A549 (cell line): Measurements from ENCODE around the gene AGPAT2. TPM values are rescaled to one million over a fixed set of nuclear protein-coding genes. Genes with fewer than 3 reads are reported as not detected.
A peak's percentile ranks its signal among the peaks of the same experiment; 100 is the strongest.

Source experiments
- ATAC-seq, 2 experiments: fragments of 200-7000 bp in 1 of 2; fragments of >200 bp in 1 of 2; cut with Nextera tagmentation in 1 of 2; cut with Tn5 transposase in 1 of 2; 3 replicates each; pipeline versions ENCODE4 v1.8.0 to v1.9.1; 2018 to 2020; ENCODE audit warnings: mild to moderate bottlenecking in 1 of 2, moderate library complexity in 1 of 2
- CTCF ChIA-PET: fragments of 300-600 bp; sonication (Branson Sonifier 250); formaldehyde crosslinking; extraction: SDS; loops from one replicate; lab custom pipeline; 2021; ENCODE audit warnings: antibody characterized with exemption, inconsistent platforms; lab: Yijun Ruan, JAX
- POLR2A ChIA-PET: fragments of 350-600 bp; formaldehyde crosslinking; extraction: SDS; loops from one replicate; lab custom pipeline; 2021; ENCODE audit warnings: antibody characterized with exemption, inconsistent platforms; lab: Yijun Ruan, JAX
- DNase-seq, 2 experiments: peaks; one replicate each; pipeline versions ENCODE4 v3.0.0 to v3.0.0-alpha.2; 2011 to 2016; ENCODE audit warnings: low read depth in 1 of 2, low spot score in 1 of 2
- FAIRE-seq: peaks from 2 replicates; lab custom pipeline; 2011; peaks lifted over from hg19 to GRCh38; lab: Jason Lieb, UNC
- H3K27ac ChIP-seq, 2 experiments: fragments of >200 bp; sonication (Bioruptor Twin); formaldehyde crosslinking; 3 replicates each; pipeline ENCODE4 v1.5.1; 2016 to 2017
- H3K4me1 ChIP-seq: fragments of >200 bp; sonication (Bioruptor Twin); formaldehyde crosslinking; 3 replicates; pipeline ENCODE4 v1.6.1; 2016
- H3K4me2 ChIP-seq: fragments of >200 bp; sonication (Bioruptor Twin); formaldehyde crosslinking; 3 replicates; pipeline ENCODE4 v1.6.1; 2016
- H3K4me3 ChIP-seq: fragments of >200 bp; sonication (Bioruptor Twin); formaldehyde crosslinking; 3 replicates; pipeline ENCODE4 v1.5.1; 2016
- H3K9me3 ChIP-seq: fragments of >200 bp; sonication (Bioruptor Twin); formaldehyde crosslinking; 3 replicates; pipeline ENCODE4 v1.6.1; 2016
- CBX2 ChIP-seq: fragments of 200-600 bp; sonication (generic); IDR thresholded peaks from 2 replicates; pipeline ENCODE4 v1.6.1; 2016; ENCODE audit warnings: low read depth, mild to moderate bottlenecking, borderline replicate concordance
- CHD2 ChIP-seq: fragments of 150-350 bp; IDR thresholded peaks from 2 replicates; pipeline ENCODE4 v1.6.1; 2014; ENCODE audit warnings: low read length; ENCODE audit not compliant: partially characterized antibody
- CTCF ChIP-seq: fragments of >200 bp; sonication (Bioruptor Twin); formaldehyde crosslinking; IDR thresholded peaks from 3 replicates; pipeline ENCODE4 v1.5.1; 2016
- EHMT2 ChIP-seq: fragments of 200-600 bp; sonication (generic); IDR thresholded peaks from 2 replicates; pipeline ENCODE4 v1.6.1; 2016; ENCODE audit warnings: antibody characterized with exemption, low read depth, mild to moderate bottlenecking, moderate library complexity
- EP300 ChIP-seq, 2 experiments: fragments of >200 bp; sonication (Bioruptor Twin); formaldehyde crosslinking; IDR thresholded peaks; 2 replicates in 1 of 2; 3 replicates in 1 of 2; pipeline ENCODE4 v1.6.1; 2016 to 2017
- FOSL2 ChIP-seq, 2 experiments: fragments of 450-650 bp in 1 of 2; fragments of >200 bp in 1 of 2; sonication (Bioruptor Twin) in 1 of 2; formaldehyde crosslinking; IDR thresholded peaks; 2 replicates each; pipeline versions ENCODE4 v1.5.0 to v1.6.1; 2016 to 2020; ENCODE audit warnings: mild to moderate bottlenecking in 1 of 2, moderate library complexity in 1 of 2
- HDAC2 ChIP-seq: fragments of 200-600 bp; sonication (generic); IDR thresholded peaks from 2 replicates; pipeline ENCODE4 v1.6.1; 2016
- HOXA7 ChIP-seq: fragments of 250-450 bp; sonication (Bioruptor Pico); IDR thresholded peaks from 2 replicates; pipeline ENCODE4 v1.5.0; 2020; ENCODE audit warnings: mild to moderate bottlenecking, moderate library complexity
- KDM5A ChIP-seq: fragments of 200-600 bp; sonication (generic); IDR thresholded peaks from 2 replicates; pipeline ENCODE4 v1.6.1; 2016; ENCODE audit warnings: antibody characterized with exemption, mild to moderate bottlenecking
- MAFK ChIP-seq: fragments of 450-650 bp; IDR thresholded peaks from 2 replicates; pipeline ENCODE4 v1.6.1; 2014; ENCODE audit not compliant: partially characterized antibody
- PHF8 ChIP-seq: fragments of 200-600 bp; sonication (generic); IDR thresholded peaks from 2 replicates; pipeline ENCODE4 v1.6.1; 2016; ENCODE audit warnings: low read depth, mild to moderate bottlenecking, antibody characterized with exemption, moderate library complexity, borderline replicate concordance
- RAD21 ChIP-seq, 2 experiments: fragments of >200 bp in 1 of 2; sonication (Bioruptor Twin) in 1 of 2; formaldehyde crosslinking in 1 of 2; IDR thresholded peaks in 1 of 2; conservative IDR thresholded peaks in 1 of 2; 2 replicates in 1 of 2; 3 replicates in 1 of 2; pipeline ENCODE4 v1.6.1; 2012 to 2018; ENCODE audit warnings: inconsistent platforms in 1 of 2
- RCOR1 ChIP-seq: fragments of 150-350 bp; IDR thresholded peaks from 2 replicates; pipeline ENCODE4 v1.6.1; 2014; ENCODE audit warnings: antibody characterized with exemption, low read length, low read depth
- REST ChIP-seq: fragments of 200-600 bp; sonication (generic); IDR thresholded peaks from 2 replicates; pipeline ENCODE4 v1.6.1; 2016; ENCODE audit warnings: antibody characterized with exemption, mild to moderate bottlenecking, moderate library complexity
- RFX5 ChIP-seq: fragments of 450-650 bp; IDR thresholded peaks from 2 replicates; pipeline ENCODE4 v1.7.1; 2014; ENCODE audit warnings: antibody characterized with exemption, mild to moderate bottlenecking, moderate library complexity
- RNF2 ChIP-seq: fragments of 200-600 bp; sonication (generic); IDR thresholded peaks from 2 replicates; pipeline ENCODE4 v1.6.1; 2016; ENCODE audit warnings: low read depth, mild to moderate bottlenecking, antibody characterized with exemption, moderate library complexity, borderline replicate concordance
- TP53 ChIP-seq: fragments of 250-450 bp; sonication (Bioruptor Pico); IDR thresholded peaks from 2 replicates; pipeline ENCODE4 v1.5.0; 2021; ENCODE audit warnings: mild to moderate bottlenecking, moderate library complexity
- WGBS: methylation state at CpG from one replicate; pipeline ENCODE4 v1.1.6; 2017; ENCODE audit errors: missing lambda C conversion rate; 5-methylcytosine and 5-hydroxymethylcytosine counted together
- polyA plus RNA-seq, 4 experiments: library from polyadenylated mRNA; depleted of rRNA in 3 of 4; stranded (reverse); fragments of >200 nt; fragmentation: RNase III in 1 of 4; extraction: RNeasy Plus Mini Kit Qiagen cat#74134 plus additional on column Dnase treatment in 1 of 4; gene quantifications; 2 replicates in 3 of 4; 3 replicates in 1 of 4; pipeline ENCODE4 v1.2.3, GENCODE V29; 2011 to 2017
- TF ChIP-seq, protein P1 (sequence below): fragments of 250-450 bp; sonication (Bioruptor Pico); IDR thresholded peaks from 2 replicates; pipeline ENCODE4 v1.5.0; 2020; ENCODE audit warnings: low read depth, mild to moderate bottlenecking, moderate library complexity
- TF ChIP-seq, protein P2 (sequence below): fragments of >200 bp; sonication (Bioruptor Twin); formaldehyde crosslinking; IDR thresholded peaks from 2 replicates; pipeline ENCODE4 v1.6.1; 2016

The AGPAT2 gene
- polyA plus RNA-seq, 2 of the 4 experiments (the other 2 are of a cell fraction), result 32.3 to 49.5 TPM

- ATAC-seq (no peak), FAIRE-seq (no peak)
- peak overlapping the region; percentile 100 for H3K4me2 ChIP-seq
Observed at GRCh38 chr9:136688274-136689107, 1.2 kb upstream of the AGPAT2 start.

DNA sequence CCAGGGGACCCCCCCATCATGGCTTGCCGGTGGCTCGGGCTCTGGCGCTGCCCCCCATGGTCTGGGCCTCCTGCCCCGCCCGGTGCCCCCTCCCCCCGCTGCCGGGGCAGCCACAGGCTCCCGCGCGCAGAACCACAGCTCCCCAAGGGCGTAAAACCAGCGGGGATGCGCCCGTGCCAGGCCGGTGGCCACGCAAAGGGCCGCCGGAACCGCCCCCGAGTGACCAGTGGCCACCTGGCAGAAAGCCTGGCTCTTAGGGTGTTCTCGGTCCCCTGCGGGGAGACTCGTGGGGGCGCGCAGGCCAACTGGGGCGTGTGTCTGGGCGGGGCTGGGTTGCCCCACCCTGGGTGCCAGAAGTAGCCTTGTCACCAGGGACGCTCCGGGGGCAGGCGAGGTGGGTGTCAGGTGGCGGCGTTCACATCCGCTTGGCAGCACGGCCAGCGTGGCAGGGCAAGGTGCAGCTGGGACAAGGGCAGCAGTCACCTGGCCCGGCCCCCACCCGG lies 515 bp upstream of the AGPAT2 start:
- FAIRE-seq (no peak), ATAC-seq (peak; percentile 6 to 10; a peak in 5 of 6 replicates), DNase-seq (no peak)
- ChIA-PET POLR2A (interaction anchor here (0.5 kb wide), 1 partner anchor 13 kb away, joined by 4 read pairs; no protein-coding TSS in a partner anchor), CTCF (interaction anchor here (0.8 to 13.4 kb wide), 6 partner anchors 14 to 341 kb away, joined by 3 to 186 read pairs (median 4); partner anchors contain the start of gene ABCA2)
- Histone ChIP-seq H3K4me1 (peaks cover 41% of the 10 kb centered on the region), H3K4me3 (peak overlapping the region; percentile 72), H3K9me3 (no peaks in the 10 kb centered on the region), H3K27ac (peak overlapping the region; percentile 85 to 96), H3K4me2 (peak overlapping the region; percentile 100)
- WGBS, result 53% methylated on average over 15 of the region's 37 CpGs
- no peak for TF ChIP-seq FOSL2 (IDR thresholded peaks at IDR 0.05)
- TF ChIP-seq FOSL2 (CRISPR knock-in tag; IDR thresholded peaks at IDR 0.05), result no peak
- no peak for TF ChIP-seq CBX2
- TF ChIP-seq RFX5, result no peak
- TF ChIP-seq HOXA7 (CRISPR knock-in tag), result no peak
- no peak for TF ChIP-seq KDM5A
- TF ChIP-seq, protein P1, sequence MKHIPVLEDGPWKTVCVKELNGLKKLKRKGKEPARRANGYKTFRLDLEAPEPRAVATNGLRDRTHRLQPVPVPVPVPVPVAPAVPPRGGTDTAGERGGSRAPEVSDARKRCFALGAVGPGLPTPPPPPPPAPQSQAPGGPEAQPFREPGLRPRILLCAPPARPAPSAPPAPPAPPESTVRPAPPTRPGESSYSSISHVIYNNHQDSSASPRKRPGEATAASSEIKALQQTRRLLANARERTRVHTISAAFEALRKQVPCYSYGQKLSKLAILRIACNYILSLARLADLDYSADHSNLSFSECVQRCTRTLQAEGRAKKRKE (CRISPR knock-in tag), result no peak
- TF ChIP-seq, protein P2, sequence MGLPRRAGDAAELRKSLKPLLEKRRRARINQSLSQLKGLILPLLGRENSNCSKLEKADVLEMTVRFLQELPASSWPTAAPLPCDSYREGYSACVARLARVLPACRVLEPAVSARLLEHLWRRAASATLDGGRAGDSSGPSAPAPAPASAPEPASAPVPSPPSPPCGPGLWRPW, result no peak
- TF ChIP-seq RNF2, result no peak
- TF ChIP-seq RCOR1, result no peak
- TF ChIP-seq EHMT2, result no peak
- TF ChIP-seq EP300 (IDR thresholded peaks at IDR 0.05), result no peak
- no peak for TF ChIP-seq RAD21 (conservative IDR thresholded peaks at IDR 0.05 in 1 of 2, IDR thresholded peaks at IDR 0.05 in 1 of 2)
- TF ChIP-seq MAFK, result no peak
- TF ChIP-seq PHF8, result no peak

More at GRCh38 chr9:136688274-136689107, 1.2 kb upstream of the AGPAT2 start:
- H3K4me1 ChIP-seq, result peaks cover 48% of the 10 kb centered on the region
- TF ChIP-seq RCOR1, result no peak
- no peak for TF ChIP-seq HDAC2
- no peak for TF ChIP-seq HOXA7 (CRISPR knock-in tag)
- no peak for TF ChIP-seq REST
- TF ChIP-seq CHD2, result no peak
- TF ChIP-seq TP53, result no peak
- TF ChIP-seq CTCF, result no peak
- TF ChIP-seq FOSL2 (IDR thresholded peaks at IDR 0.05), result no peak
- no peak for TF ChIP-seq FOSL2 (CRISPR knock-in tag; IDR thresholded peaks at IDR 0.05)
- TF ChIP-seq, all 56 proteins: peak for 0
- WGBS, result 83% methylated on average over 17 of the region's 21 CpGs
- H3K9me3 ChIP-seq, result no peaks in the 10 kb centered on the region
- ChIA-PET POLR2A (interaction anchor here (0.5 kb wide), 1 partner anchor 12 kb away, joined by 4 read pairs; no protein-coding TSS in a partner anchor), CTCF (interaction anchor here (0.8 to 13.4 kb wide), 6 partner anchors 14 to 340 kb away, joined by 3 to 186 read pairs (median 4); partner anchors contain the start of gene ABCA2)
- no peak for DNase-seq
- H3K27ac ChIP-seq, result peak overlapping the region; percentile 85 to 96; a peak in 4 of 6 replicates
- no peak overlapping the region for H3K4me3 ChIP-seq
